ENCODE data around the gene PFDN4. TPM values are rescaled to one million over a fixed set of nuclear protein-coding genes. Genes with fewer than 3 reads are reported as not detected.

Gene PFDN4
- total and polyA plus RNA-seq, 2 of the 13 experiments (the other 11 are each of a cell fraction or from before 2014, with no cell fraction given) = 59.8 to 227 TPM

- no peak for FAIRE-seq
- 97% methylated on average over 8 of the region's 8 CpGs for whole genome bisulfite sequencing (ENCODE audit: low lambda C conversion rate)
- Histone ChIP-seq H3K79me2 (ENCODE audit: insufficient read depth, low read length) (peaks cover 60% of the 10 kb centered on the region), H3K4me3 (replicated peaks in 1 of 3; ENCODE audit: insufficient read depth in 1 of 3, low read depth in 2 of 3, low read length in 3 of 3) (no peak overlapping the region), H3K9ac (ENCODE audit: insufficient read depth, low read depth, low read length) (no peak overlapping the region), H3K9me3 (ENCODE audit: low read length) (no peaks in the 10 kb centered on the region; the same call in 1 of the 2 replicates), H4K20me1 (ENCODE audit: insufficient read depth, low read length) (peaks cover 30% of the 10 kb centered on the region; the same call in 1 of the 2 replicates), H2AFZ (ENCODE audit: low read length) (no peak overlapping the region), H3K4me2 (ENCODE audit: low read depth, low read length) (no peak overlapping the region), H3K27ac (ENCODE audit: extremely low read length, insufficient read depth, low read length) (no peak overlapping the region), H3K27me3 (ENCODE audit: control insufficient read depth in 1 of 2, insufficient read depth in 2 of 2, low read length in 2 of 2) (no peaks in the 10 kb centered on the region), H3K36me3 (replicated peaks in 1 of 2; ENCODE audit: control insufficient read depth in 1 of 2, insufficient read depth in 2 of 2, low read length in 2 of 2) (peaks cover 26 to 54% of the 10 kb centered on the region in 2 experiments), H3K4me1 (ENCODE audit: insufficient read depth, low read length) (peaks cover 21% of the 10 kb centered on the region)
- ATAC-seq = no peak
- in situ Hi-C loops (cut with HindIII; ENCODE audit: extremely low pct_ligation_motif_present, low pct_unique_long_range_greater_than_20kb) = loop anchor here (25.0 kb wide), 1 partner anchor 1127 kb away; no protein-coding TSS in a partner anchor
- CTCF ChIA-PET (ENCODE audit: low intra/inter-chr PET ratio, low total read pairs) = no interaction called here
- DNase-seq (ENCODE audit: low spot score) = no peak
- POLR2A ChIA-PET = no interaction called here
- BruUV-seq (replicated peaks) = no TSS peak
- intact Hi-C loops (cut with micrococcal nuclease; ENCODE audit: unreplicated experiment) = no loop called here
- TF ChIP-seq ZNF782 (CRISPR knock-in tag; IDR thresholded peaks at IDR 0.05; ENCODE audit: borderline replicate concordance) = no peak
- TF ChIP-seq ZFP36L2 (CRISPR knock-in tag; IDR thresholded peaks at IDR 0.05) = no peak
- no peak for TF ChIP-seq HBP1 (CRISPR knock-in tag; IDR thresholded peaks at IDR 0.05; ENCODE audit: low read depth)
- no peak for TF ChIP-seq ZNF234 (CRISPR knock-in tag; conservative IDR thresholded peaks at IDR 0.05)
- TF ChIP-seq RERE (CRISPR knock-in tag; IDR thresholded peaks at IDR 0.05; ENCODE audit: low read depth) = no peak
- no peak for TF ChIP-seq NR2C2 (CRISPR knock-in tag; IDR thresholded peaks at IDR 0.05; ENCODE audit: borderline replicate concordance)
- TF ChIP-seq ZNF7 (CRISPR knock-in tag; IDR thresholded peaks at IDR 0.05) = no peak
- TF ChIP-seq ETS1 (CRISPR knock-in tag; IDR thresholded peaks at IDR 0.05) = no peak
- no peak for TF ChIP-seq EP300 (IDR thresholded peaks at IDR 0.05; ENCODE audit: low read depth in 2 of 2, low read length in 2 of 2)
- no peak for TF ChIP-seq EP300 (CRISPR knock-in tag; IDR thresholded peaks at IDR 0.05; ENCODE audit: borderline replicate concordance)
These were observed 6.7 kb downstream of the PFDN4 start for GRCh38 chr20:54214566-54214965.
